Keratinocyte (primary cell): Measurements from ENCODE around the gene PEX5L. TPM values are rescaled to one million over a fixed set of nuclear protein-coding genes. Genes with fewer than 3 reads are reported as not detected.

Source experiments
- DNase-seq: peaks from one replicate; pipeline ENCODE4 v3.0.0-alpha.2; 2011; ENCODE audit warnings: low read depth, missing footprints, low spot score
- FAIRE-seq: peaks from 2 replicates; lab custom pipeline; 2011; peaks lifted over from hg19 to GRCh38; lab: Jason Lieb, UNC
- H2AFZ ChIP-seq: 2 replicates; pipeline ENCODE4 v1.6.0; 2012; ENCODE audit warnings: low read length, control low read depth, inconsistent platforms; ENCODE audit not compliant: control insufficient read depth
- H3K27ac ChIP-seq: 2 replicates; pipeline ENCODE4 v1.5.1; 2011; ENCODE audit warnings: low read length; ENCODE audit not compliant: control insufficient read depth, insufficient read depth
- H3K27me3 ChIP-seq: 3 replicates; pipeline ENCODE4 v1.6.0; 2011; ENCODE audit warnings: low read length; ENCODE audit not compliant: control insufficient read depth, insufficient read depth; ENCODE audit errors: extremely low read depth
- H3K36me3 ChIP-seq, 2 experiments: 2 replicates in 1 of 2; 3 replicates in 1 of 2; pipeline ENCODE4 v1.5.1; 2011; ENCODE audit warnings: low read length in 2 of 2, mild to moderate bottlenecking in 1 of 2; ENCODE audit not compliant: control insufficient read depth in 2 of 2, insufficient read depth in 2 of 2; ENCODE audit errors: extremely low read depth in 1 of 2
- H3K4me1 ChIP-seq: 3 replicates; pipeline ENCODE4 v1.5.1; 2011; ENCODE audit warnings: low read length; ENCODE audit not compliant: control insufficient read depth, insufficient read depth; ENCODE audit errors: extremely low read depth
- H3K4me2 ChIP-seq: 3 replicates; pipeline ENCODE4 v1.6.0; 2011; ENCODE audit warnings: low read depth, low read length; ENCODE audit not compliant: control insufficient read depth, insufficient read depth; ENCODE audit errors: extremely low read depth
- H3K4me3 ChIP-seq, 3 experiments: fragments of 200-600 bp in 1 of 3; sonication (generic) in 1 of 3; 2 replicates in 2 of 3; 3 replicates in 1 of 3; pipeline ENCODE4 v1.5.1; 2011 to 2016; ENCODE audit warnings: low read length in 3 of 3, mild to moderate bottlenecking in 3 of 3, control low read depth in 2 of 3, inconsistent platforms in 1 of 3, low read depth in 1 of 3, mixed read lengths in 1 of 3, mixed run types in 1 of 3, moderate library complexity in 1 of 3; ENCODE audit not compliant: control insufficient read depth in 2 of 3, insufficient read depth in 2 of 3; ENCODE audit errors: extremely low read depth in 1 of 3
- H3K79me2 ChIP-seq: 2 replicates; pipeline ENCODE4 v1.6.0; 2012; ENCODE audit warnings: low read length; ENCODE audit not compliant: control insufficient read depth, insufficient read depth
- H3K9ac ChIP-seq: 3 replicates; pipeline ENCODE4 v1.6.0; 2011; ENCODE audit warnings: low read length; ENCODE audit not compliant: control insufficient read depth, insufficient read depth; ENCODE audit errors: extremely low read depth
- H3K9me1 ChIP-seq: 3 replicates; pipeline ENCODE4 v1.6.0; 2011; ENCODE audit warnings: low read length; ENCODE audit not compliant: control insufficient read depth, insufficient read depth; ENCODE audit errors: extremely low read depth
- H3K9me3 ChIP-seq: 2 replicates; pipeline ENCODE4 v1.5.1; 2012; ENCODE audit warnings: low read depth, low read length; ENCODE audit not compliant: control insufficient read depth
- H4K20me1 ChIP-seq: 3 replicates; pipeline ENCODE4 v1.6.0; 2011; ENCODE audit warnings: low read length; ENCODE audit not compliant: control insufficient read depth, insufficient read depth; ENCODE audit errors: extremely low read depth
- EZH2 ChIP-seq: IDR thresholded peaks from one replicate; pipeline ENCODE4 v1.6.1; 2012; ENCODE audit warnings: inconsistent platforms, mild to moderate bottlenecking, low read length, moderate library complexity
- dilution Hi-C: fragments of 300-500 bp; cut with MboI; formaldehyde crosslinking; loops from one replicate; pipeline ENCODE4 v1.7.0; 2020; ENCODE audit warnings: low sequenced_read_pairs; ENCODE audit not compliant: extremely low pct_ligation_motif_present
- polyA plus RNA-seq, 5 experiments: library from polyadenylated mRNA; depleted of rRNA in 3 of 5; stranded (reverse) in 3 of 5; stranded (forward) in 1 of 5; unstranded in 1 of 5; fragments of >200 nt; gene quantifications; 1 replicate in 1 of 5; 2 replicates in 3 of 5; 3 replicates in 1 of 5; pipeline versions ENCODE4 v1.2.1 to v1.2.3, GENCODE V29; 2011 to 2012; ENCODE audit warnings: missing spikeins in 2 of 5, low read depth in 1 of 5, low replicate concordance in 1 of 5
- TF ChIP-seq, protein P1 (sequence below), 3 experiments: IDR thresholded peaks in 1 of 3; conservative IDR thresholded peaks in 1 of 3; optimal IDR thresholded peaks in 1 of 3; 2 replicates in 2 of 3; 3 replicates in 1 of 3; pipeline versions ENCODE3 to v1.5.1; 2011; ENCODE audit warnings: low read length in 3 of 3, mild to moderate bottlenecking in 3 of 3, moderate library complexity in 2 of 3, control low read depth in 1 of 3, inconsistent platforms in 1 of 3; ENCODE audit not compliant: insufficient read depth in 2 of 3; ENCODE audit errors: extremely low read depth in 1 of 3

The PEX5L gene
- polyA plus RNA-seq, 1 donor (not counting 4 experiments of a cell fraction or from before 2014, with no cell fraction given) = 0.92 TPM

- Histone ChIP-seq H3K27ac (no peak overlapping the region), H3K9me1 (no peaks in the 10 kb centered on the region), H3K4me2 (no peak overlapping the region), H3K4me3 (no peak overlapping the region), H3K36me3 (no peaks in the 10 kb centered on the region), H3K79me2 (no peaks in the 10 kb centered on the region), H3K9ac (no peak overlapping the region), H3K9me3 (no peaks in the 10 kb centered on the region), H2AFZ (no peak overlapping the region), H3K4me1 (no peaks in the 10 kb centered on the region), H4K20me1 (no peaks in the 10 kb centered on the region), H3K27me3 (no peaks in the 10 kb centered on the region)
- DNase-seq (no peak), FAIRE-seq (no peak)
- TF ChIP-seq, protein P1, sequence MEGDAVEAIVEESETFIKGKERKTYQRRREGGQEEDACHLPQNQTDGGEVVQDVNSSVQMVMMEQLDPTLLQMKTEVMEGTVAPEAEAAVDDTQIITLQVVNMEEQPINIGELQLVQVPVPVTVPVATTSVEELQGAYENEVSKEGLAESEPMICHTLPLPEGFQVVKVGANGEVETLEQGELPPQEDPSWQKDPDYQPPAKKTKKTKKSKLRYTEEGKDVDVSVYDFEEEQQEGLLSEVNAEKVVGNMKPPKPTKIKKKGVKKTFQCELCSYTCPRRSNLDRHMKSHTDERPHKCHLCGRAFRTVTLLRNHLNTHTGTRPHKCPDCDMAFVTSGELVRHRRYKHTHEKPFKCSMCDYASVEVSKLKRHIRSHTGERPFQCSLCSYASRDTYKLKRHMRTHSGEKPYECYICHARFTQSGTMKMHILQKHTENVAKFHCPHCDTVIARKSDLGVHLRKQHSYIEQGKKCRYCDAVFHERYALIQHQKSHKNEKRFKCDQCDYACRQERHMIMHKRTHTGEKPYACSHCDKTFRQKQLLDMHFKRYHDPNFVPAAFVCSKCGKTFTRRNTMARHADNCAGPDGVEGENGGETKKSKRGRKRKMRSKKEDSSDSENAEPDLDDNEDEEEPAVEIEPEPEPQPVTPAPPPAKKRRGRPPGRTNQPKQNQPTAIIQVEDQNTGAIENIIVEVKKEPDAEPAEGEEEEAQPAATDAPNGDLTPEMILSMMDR (optimal IDR thresholded peaks at IDR 0.05 in 1 of 3, IDR thresholded peaks at IDR 0.05 in 1 of 3, conservative IDR thresholded peaks at IDR 0.05 in 1 of 3; ENCODE audit: extremely low read depth in 1 of 3, insufficient read depth in 2 of 3, low read length in 3 of 3) = no peak
- no peak for TF ChIP-seq EZH2
- dilution Hi-C loops = no loop called here
Measured at GRCh38 chr3:179943117-179943880, 93.4 kb downstream of the PEX5L start.

DNA sequence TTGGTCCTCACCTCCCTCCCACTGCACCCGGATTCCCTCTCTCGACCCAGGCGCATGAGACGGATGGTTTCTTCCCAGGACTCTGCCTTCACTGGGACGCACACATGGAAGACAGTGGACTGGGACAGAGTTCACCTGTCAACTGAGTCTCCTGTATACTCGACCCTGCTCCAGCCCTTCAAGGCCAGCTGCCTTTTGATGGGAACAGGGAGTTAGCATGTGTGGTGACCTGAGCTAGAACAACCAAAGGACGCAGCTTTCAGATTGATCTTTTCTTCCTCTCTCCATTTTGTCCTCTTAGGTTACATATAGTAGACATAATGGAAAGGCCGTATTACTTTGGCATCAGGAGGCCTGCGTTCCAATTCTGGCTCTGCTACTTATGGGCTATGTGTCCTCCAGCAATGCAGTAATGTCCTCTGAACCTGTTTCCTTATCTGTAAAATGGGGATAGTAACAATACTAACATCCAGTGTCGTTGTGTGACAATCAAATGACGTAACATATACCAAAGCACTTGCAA is 94.1 kb downstream of the PEX5L start:
- Histone ChIP-seq H3K4me3 (no peak overlapping the region), H3K27ac (no peak overlapping the region), H3K9me3 (no peaks in the 10 kb centered on the region), H3K4me2 (no peak overlapping the region), H2AFZ (no peak overlapping the region), H3K27me3 (no peaks in the 10 kb centered on the region), H3K9ac (no peak overlapping the region), H3K36me3 (no peaks in the 10 kb centered on the region), H4K20me1 (no peaks in the 10 kb centered on the region), H3K79me2 (no peaks in the 10 kb centered on the region), H3K4me1 (no peaks in the 10 kb centered on the region), H3K9me1 (no peaks in the 10 kb centered on the region)
- no peak for DNase-seq
- FAIRE-seq = no peak
- dilution Hi-C loops = no loop called here
- TF ChIP-seq, protein P1 (optimal IDR thresholded peaks at IDR 0.05 in 1 of 3, IDR thresholded peaks at IDR 0.05 in 1 of 3, conservative IDR thresholded peaks at IDR 0.05 in 1 of 3; ENCODE audit: extremely low read depth in 1 of 3, insufficient read depth in 2 of 3, low read length in 3 of 3) = no peak
- no peak for TF ChIP-seq EZH2
